GM19035 (cell line): Measurements from ENCODE around the gene PHC2.

Source experiments
- ATAC-seq: cut with Tn5 transposase; IDR thresholded peaks from one replicate; pipeline ENCODE4 v1.9.1; 2021; ENCODE audit not compliant: unreplicated experiment

The PHC2 gene, protein sequence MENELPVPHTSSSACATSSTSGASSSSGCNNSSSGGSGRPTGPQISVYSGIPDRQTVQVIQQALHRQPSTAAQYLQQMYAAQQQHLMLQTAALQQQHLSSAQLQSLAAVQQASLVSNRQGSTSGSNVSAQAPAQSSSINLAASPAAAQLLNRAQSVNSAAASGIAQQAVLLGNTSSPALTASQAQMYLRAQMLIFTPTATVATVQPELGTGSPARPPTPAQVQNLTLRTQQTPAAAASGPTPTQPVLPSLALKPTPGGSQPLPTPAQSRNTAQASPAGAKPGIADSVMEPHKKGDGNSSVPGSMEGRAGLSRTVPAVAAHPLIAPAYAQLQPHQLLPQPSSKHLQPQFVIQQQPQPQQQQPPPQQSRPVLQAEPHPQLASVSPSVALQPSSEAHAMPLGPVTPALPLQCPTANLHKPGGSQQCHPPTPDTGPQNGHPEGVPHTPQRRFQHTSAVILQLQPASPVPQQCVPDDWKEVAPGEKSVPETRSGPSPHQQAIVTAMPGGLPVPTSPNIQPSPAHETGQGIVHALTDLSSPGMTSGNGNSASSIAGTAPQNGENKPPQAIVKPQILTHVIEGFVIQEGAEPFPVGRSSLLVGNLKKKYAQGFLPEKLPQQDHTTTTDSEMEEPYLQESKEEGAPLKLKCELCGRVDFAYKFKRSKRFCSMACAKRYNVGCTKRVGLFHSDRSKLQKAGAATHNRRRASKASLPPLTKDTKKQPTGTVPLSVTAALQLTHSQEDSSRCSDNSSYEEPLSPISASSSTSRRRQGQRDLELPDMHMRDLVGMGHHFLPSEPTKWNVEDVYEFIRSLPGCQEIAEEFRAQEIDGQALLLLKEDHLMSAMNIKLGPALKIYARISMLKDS

DNA sequence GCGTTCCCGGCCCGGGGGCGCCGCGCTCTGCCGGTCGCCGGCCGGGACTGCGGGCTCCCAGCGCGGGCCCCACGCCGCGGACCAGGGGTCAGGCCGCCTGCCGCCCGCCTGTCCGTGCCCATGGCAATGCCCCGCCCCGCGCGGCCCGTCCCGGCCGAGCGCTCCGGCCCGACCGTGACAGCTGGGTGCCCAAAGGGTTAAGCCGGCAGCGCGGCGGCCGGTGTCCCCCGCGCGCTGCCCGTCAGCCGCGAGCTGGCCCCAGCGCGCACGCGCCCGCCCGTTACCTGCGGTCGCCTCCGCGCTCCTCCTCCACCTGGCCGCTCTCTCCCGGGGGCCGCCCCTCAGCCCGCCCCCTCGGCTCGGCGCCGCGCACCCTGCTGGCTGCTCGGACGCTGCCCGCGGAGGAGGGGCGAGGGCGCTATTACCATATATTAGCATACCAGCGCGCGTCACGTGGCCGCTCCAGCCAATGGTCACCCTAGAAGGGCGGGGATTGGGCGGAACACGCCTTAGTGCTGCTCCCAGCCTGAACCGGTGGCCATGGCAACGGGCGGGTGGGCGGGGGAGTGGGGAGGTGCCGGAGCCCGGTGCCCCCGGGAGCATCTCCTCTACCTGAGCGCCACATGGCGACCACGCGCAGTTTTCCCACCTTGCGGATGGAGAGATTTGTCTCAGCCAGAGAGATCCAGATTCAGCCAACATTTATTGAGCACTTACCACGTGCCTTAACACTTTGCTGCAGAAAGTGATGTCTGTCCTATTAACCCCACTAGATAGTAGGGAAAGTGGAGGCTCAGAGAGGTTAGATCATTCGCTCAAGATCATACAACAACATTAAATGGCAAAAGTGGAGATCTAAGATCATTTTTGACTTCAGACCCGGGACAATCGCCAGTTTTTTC is at the start of gene PHC2:
TSS of gene PHC2 (minus strand) at position 404 of the 902 bp plus-strand sequence. CDS start 55,556 bp downstream, outside the sequence.
- ATAC-seq, result peak; percentile 97

DNA sequence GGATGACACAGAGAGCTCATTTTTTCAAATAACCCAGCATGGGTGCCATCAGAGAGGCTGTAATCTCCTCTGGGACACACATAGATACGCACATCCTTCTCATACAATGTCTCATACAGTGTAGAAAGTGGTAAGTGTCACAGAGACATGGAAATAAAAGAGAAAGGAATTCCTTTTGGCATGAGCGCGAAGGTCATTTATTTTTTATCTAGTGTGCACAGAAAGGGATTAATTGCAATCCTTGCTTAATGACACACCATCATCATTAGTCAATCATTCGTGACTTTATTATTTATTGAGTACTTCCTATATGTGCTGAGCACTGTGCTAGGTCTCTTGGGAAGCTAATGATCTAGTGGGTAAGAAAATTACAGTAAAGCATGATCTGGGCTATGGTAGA is 46.6 kb upstream of the PHC2 start:
- no peak for ATAC-seq

DNA sequence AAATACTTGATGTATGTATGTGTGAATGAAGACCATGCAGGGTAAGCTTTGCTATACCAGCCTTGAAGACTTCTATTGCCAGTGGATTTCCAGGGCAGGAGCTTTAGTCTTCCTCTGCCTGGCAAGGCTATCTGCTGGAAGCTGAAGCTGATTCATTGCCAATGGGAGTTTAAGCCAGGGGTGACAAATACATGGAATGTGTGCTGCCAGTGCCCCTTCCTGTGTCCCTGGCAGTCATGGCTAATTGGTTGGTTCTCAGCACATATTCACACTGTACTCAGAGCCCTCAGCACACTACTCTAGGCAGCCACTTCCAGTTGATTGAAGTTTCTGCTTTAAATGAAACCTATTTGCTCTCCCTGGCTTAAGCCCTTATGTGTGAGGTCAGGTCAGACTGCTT is 43.0 kb upstream of the PHC2 start:
- no peak for ATAC-seq

DNA sequence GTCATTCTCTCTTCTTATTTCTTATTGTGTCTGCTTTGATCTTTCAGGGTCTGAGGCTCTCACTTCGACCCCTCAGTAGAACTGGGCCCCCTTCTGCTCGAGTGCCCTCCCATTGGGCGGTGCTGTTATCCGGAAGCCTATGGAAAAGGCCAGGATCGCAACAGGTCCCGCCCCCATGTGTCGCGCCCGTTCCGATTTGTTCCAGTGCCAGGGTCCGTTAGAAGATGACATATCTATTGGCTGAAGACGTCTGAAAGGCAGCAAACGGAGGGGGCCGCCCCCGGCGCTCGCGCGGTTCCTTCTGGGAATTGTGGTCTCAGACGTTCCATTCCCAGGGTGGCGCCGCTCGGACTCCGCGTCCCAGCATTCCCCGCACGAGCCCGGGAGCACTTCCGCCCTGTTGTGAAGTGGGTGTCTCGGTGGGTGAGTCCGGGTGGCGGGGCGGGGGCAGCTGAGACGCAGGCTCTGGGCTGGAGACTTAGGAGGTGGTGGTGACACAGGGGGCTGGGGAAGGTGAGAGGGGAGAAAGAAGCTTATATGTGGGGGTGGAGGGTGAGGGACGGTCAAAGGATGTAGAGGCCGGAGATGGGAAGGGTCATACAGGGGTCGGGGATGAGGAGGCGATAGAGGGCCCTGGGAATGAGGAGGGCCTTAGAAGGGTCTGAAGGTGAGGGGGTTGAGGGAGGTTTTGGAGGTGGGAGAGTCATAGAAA is 41.5 kb upstream of the PHC2 start, which contains the start of gene ZSCAN20:
TSS of gene ZSCAN20 (plus strand) at position 377 of the 712 bp plus-strand sequence. CDS start 6,644 bp downstream, outside the sequence.
- peak; percentile 94 for ATAC-seq

GRCh38 chr1:33471416-33471815 is 40.5 kb upstream of the PHC2 start:
- no peak for ATAC-seq

GRCh38 chr1:33470495-33471012 is 39.7 kb upstream of the PHC2 start:
- ATAC-seq, result no peak

GRCh38 chr1:33469691-33470090 is 38.8 kb upstream of the PHC2 start:
- no peak for ATAC-seq

GRCh38 chr1:33468967-33469366 is 38.1 kb upstream of the PHC2 start:
- no peak for ATAC-seq

DNA sequence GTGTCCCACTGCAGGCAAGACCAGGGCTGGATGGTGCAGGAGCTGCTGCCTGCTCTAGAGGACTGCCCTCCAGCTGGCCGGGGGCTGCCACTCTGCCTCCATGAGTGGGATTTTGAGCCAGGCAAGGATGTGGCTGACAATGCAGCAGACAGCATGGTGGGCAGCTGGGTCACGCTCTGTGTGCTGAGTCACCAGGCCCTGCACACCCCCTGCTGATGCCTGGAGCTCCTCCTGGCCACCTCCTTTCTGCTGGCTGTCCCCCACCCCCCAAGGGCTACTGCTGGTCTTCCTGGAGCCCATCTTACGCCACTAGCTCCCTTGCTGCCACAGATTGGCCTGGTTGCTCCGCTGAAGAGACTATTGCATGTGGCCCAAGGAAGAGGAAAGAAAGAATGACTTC is 37.6 kb upstream of the PHC2 start:
- no peak for ATAC-seq

DNA sequence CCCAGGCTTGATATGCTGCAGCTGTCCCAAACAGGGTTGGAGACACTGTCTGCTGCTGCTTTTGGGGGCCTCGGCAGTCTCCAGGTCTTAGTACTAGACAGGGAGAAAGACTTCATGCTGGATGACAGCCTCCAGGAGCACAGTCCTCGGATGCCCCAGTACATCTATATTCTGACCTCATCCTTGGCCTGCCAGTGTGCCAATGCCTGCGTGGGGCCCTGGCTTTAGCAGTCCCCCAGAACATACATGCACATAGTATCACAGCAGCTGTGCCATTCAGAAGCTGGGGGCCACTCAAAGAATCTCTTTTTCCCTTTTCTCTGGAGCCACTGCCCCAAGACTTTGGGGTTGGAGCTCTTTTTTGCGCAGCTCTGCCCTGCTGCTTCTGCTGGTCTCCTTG is 37.1 kb upstream of the PHC2 start:
- no peak for ATAC-seq

- ATAC-seq, result no peak
These were observed 35.3 kb upstream of the PHC2 start for GRCh38 chr1:33466159-33466558.

DNA sequence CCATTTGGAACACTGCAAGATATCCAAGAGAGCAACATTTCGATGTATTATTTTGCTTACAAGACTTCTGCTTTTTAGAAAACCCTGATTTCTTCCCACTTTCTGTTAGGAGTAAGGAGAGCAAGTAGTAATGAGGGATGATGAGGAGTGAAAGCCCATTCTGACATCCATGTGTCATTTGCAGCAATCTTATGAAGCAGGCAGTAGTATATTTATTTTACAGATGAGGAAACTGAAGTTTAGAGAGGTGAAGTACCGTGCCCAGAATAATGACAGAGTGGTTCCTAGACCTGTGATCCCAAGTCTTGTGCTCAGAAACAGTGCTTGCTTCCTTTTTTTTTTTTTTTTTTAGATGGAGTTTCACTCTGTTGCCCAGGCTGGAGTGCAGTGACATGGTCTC is 34.4 kb upstream of the PHC2 start:
- no peak for ATAC-seq

- no peak for ATAC-seq
These were observed 33.7 kb upstream of the PHC2 start for GRCh38 chr1:33464552-33464951.

GRCh38 chr1:33462405-33463164 is 31.7 kb upstream of the PHC2 start:
- no peak for ATAC-seq

- peak; percentile 69 for ATAC-seq
These were observed 30.2 kb upstream of the PHC2 start for GRCh38 chr1:33460947-33461629.

- ATAC-seq, result no peak
These were observed 29.2 kb upstream of the PHC2 start for GRCh38 chr1:33460144-33460543.

DNA sequence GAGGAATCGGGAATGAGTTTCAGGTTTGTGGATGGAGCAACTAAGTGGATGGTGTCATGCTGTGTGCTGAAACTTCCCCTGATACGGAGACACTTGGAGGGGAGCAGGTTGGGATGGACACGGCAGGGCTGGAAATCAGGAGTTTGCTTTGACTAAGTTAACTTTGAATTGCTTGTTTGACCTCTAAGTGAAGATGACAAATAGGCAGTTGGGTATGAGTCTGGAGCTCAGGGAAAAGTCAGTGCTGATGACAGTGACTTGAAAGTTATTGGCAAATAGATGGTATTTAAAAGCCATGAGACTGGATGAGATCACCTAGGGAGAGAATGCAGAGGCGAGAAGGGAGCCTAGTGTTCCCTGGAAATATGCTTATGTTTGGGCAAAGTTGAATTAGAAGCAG is 28.8 kb upstream of the PHC2 start:
- ATAC-seq, result no peak

GRCh38 chr1:33456502-33456886 is 25.6 kb upstream of the PHC2 start:
- no peak for ATAC-seq
